ENCODE results near the gene ZNF774.

DNA sequence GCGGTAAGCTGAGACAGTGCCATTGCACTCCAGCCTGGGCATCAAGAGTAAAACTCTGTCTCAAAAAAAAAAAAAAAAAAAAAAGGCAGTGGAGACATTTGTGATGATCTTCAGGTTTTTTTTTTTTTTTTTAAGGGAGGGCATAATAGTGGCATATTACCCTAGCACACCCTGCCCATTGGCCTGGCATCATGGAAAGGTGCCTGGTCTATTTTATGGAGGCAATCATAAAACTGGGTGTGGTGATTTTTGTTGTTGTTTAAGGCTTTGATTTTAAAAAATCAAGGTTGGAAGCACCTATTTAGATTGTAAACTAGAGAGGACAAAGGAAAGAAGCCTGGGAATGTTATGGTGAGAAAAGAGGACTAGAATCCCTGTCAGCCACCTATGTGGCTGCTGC is 42.0 kb downstream of the ZNF774 start:
- TF ChIP-seq POLR2AphosphoS5 (IDR thresholded peaks at IDR 0.05; ENCODE audit: low read depth) (no peak), GABPA (IDR thresholded peaks at IDR 0.05; ENCODE audit: low read depth) (no peak), SPI1 (IDR thresholded peaks at IDR 0.05; ENCODE audit: borderline replicate concordance, low read depth) (no peak)
- TF ChIP-seq, protein P1, sequence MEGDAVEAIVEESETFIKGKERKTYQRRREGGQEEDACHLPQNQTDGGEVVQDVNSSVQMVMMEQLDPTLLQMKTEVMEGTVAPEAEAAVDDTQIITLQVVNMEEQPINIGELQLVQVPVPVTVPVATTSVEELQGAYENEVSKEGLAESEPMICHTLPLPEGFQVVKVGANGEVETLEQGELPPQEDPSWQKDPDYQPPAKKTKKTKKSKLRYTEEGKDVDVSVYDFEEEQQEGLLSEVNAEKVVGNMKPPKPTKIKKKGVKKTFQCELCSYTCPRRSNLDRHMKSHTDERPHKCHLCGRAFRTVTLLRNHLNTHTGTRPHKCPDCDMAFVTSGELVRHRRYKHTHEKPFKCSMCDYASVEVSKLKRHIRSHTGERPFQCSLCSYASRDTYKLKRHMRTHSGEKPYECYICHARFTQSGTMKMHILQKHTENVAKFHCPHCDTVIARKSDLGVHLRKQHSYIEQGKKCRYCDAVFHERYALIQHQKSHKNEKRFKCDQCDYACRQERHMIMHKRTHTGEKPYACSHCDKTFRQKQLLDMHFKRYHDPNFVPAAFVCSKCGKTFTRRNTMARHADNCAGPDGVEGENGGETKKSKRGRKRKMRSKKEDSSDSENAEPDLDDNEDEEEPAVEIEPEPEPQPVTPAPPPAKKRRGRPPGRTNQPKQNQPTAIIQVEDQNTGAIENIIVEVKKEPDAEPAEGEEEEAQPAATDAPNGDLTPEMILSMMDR (IDR thresholded peaks at IDR 0.05; ENCODE audit: insufficient read depth, low read length), result no peak
- TF ChIP-seq, protein P2, sequence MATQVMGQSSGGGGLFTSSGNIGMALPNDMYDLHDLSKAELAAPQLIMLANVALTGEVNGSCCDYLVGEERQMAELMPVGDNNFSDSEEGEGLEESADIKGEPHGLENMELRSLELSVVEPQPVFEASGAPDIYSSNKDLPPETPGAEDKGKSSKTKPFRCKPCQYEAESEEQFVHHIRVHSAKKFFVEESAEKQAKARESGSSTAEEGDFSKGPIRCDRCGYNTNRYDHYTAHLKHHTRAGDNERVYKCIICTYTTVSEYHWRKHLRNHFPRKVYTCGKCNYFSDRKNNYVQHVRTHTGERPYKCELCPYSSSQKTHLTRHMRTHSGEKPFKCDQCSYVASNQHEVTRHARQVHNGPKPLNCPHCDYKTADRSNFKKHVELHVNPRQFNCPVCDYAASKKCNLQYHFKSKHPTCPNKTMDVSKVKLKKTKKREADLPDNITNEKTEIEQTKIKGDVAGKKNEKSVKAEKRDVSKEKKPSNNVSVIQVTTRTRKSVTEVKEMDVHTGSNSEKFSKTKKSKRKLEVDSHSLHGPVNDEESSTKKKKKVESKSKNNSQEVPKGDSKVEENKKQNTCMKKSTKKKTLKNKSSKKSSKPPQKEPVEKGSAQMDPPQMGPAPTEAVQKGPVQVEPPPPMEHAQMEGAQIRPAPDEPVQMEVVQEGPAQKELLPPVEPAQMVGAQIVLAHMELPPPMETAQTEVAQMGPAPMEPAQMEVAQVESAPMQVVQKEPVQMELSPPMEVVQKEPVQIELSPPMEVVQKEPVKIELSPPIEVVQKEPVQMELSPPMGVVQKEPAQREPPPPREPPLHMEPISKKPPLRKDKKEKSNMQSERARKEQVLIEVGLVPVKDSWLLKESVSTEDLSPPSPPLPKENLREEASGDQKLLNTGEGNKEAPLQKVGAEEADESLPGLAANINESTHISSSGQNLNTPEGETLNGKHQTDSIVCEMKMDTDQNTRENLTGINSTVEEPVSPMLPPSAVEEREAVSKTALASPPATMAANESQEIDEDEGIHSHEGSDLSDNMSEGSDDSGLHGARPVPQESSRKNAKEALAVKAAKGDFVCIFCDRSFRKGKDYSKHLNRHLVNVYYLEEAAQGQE (IDR thresholded peaks at IDR 0.05; ENCODE audit: insufficient replicate concordance, low read depth), result no peak

Data from HL-60 (cell line).